ENCODE data around the gene RFX8. TPM values are rescaled to one million over a fixed set of nuclear protein-coding genes. Genes with fewer than 3 reads are reported as not detected.

RFX8 gene
- total RNA-seq, 4 donors from 2014 or later, result 1.4 to 6.9 (median 3.9) TPM

- no peak for DNase-seq (ENCODE audit: low spot score in 2 of 2)
- peaks cover 0 to 22% (median 4%) of the 10 kb centered on the region in 4 donors for H3K4me1 ChIP-seq
- 83 to 85% methylated on average over 5 of the region's 5 CpGs for WGBS, 2 donors
- TF ChIP-seq CTCF (IDR thresholded peaks at IDR 0.05), result no peak
- no peaks in the 10 kb centered on the region for H3K27me3 ChIP-seq
- H3K27ac ChIP-seq, result no peak overlapping the region
- no peak overlapping the region for H3K4me3 ChIP-seq
- H3K36me3 ChIP-seq, result no peaks in the 10 kb centered on the region
- H3K9me3 ChIP-seq, result no peaks in the 10 kb centered on the region
Observed at GRCh38 chr2:101502095-101502494, 27.2 kb upstream of the RFX8 start.

DNA sequence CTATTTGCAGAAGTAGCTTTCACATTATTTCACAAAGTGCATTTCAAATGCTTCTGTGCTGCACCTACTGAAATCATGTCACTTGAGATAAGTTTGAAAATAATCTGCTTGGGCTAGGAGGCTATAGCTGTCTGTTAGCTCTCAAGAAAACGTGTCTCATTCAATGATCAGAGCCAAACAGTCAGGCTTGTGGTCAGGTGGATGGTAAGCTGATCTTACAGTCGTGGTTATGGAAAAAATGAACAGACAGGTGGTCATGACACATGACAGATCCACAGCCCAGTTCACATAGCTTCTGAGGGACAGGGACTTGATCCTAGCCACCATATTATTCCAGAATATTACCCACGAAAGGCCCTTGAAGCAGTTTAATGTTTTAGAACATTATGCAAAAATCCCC, 26.5 kb upstream of the RFX8 start:
- Histone ChIP-seq H3K9me3 (no peaks in the 10 kb centered on the region), H3K27me3 (no peaks in the 10 kb centered on the region), H3K4me3 (no peak overlapping the region), H3K36me3 (no peaks in the 10 kb centered on the region), H3K4me1 (peaks cover 0 to 22% (median 4%) of the 10 kb centered on the region in 4 donors), H3K27ac (peak overlapping the region in 1 of 4 donors; percentile 28)
- DNase-seq (ENCODE audit: low spot score in 2 of 2), result no peak
- TF ChIP-seq CTCF (IDR thresholded peaks at IDR 0.05) (no peak), EP300 (IDR thresholded peaks at IDR 0.05) (no peak), POLR2A (IDR thresholded peaks at IDR 0.05) (no peak)
- 47 to 56% methylated on average over 3 of the region's 3 CpGs for WGBS, 2 donors

- Histone ChIP-seq H3K27ac (no peak overlapping the region), H3K36me3 (no peaks in the 10 kb centered on the region), H3K27me3 (no peaks in the 10 kb centered on the region), H3K4me3 (no peak overlapping the region), H3K4me1 (peaks cover 0 to 22% (median 4%) of the 10 kb centered on the region in 4 donors), H3K9me3 (no peaks in the 10 kb centered on the region)
- 41 to 43% methylated on average over 5 of the region's 5 CpGs for WGBS, 2 donors
- DNase-seq (ENCODE audit: low spot score in 2 of 2), result no peak
- TF ChIP-seq CTCF (IDR thresholded peaks at IDR 0.05) (no peak), POLR2A (IDR thresholded peaks at IDR 0.05) (no peak), EP300 (IDR thresholded peaks at IDR 0.05) (no peak)
Observed at GRCh38 chr2:101500860-101501259, 25.9 kb upstream of the RFX8 start.

GRCh38 chr2:101500180-101500579, 25.3 kb upstream of the RFX8 start:
- Histone ChIP-seq H3K4me1 (peaks cover 0 to 22% (median 4%) of the 10 kb centered on the region in 4 donors), H3K9me3 (no peaks in the 10 kb centered on the region), H3K27me3 (no peaks in the 10 kb centered on the region), H3K27ac (no peak overlapping the region), H3K4me3 (no peak overlapping the region), H3K36me3 (no peaks in the 10 kb centered on the region)
- TF ChIP-seq CTCF (IDR thresholded peaks at IDR 0.05) (no peak), EP300 (IDR thresholded peaks at IDR 0.05) (no peak), POLR2A (IDR thresholded peaks at IDR 0.05) (no peak)
- DNase-seq (ENCODE audit: low spot score in 2 of 2), result no peak
- 20 to 25% methylated on average over 2 of the region's 2 CpGs for WGBS, 2 donors

- Histone ChIP-seq H3K4me3 (no peak overlapping the region), H3K27me3 (no peaks in the 10 kb centered on the region), H3K9me3 (no peaks in the 10 kb centered on the region), H3K36me3 (no peaks in the 10 kb centered on the region), H3K27ac (no peak overlapping the region), H3K4me1 (peaks cover 0 to 14% (median under 1%) of the 10 kb centered on the region in 4 donors)
- WGBS, 2 donors, result 79 to 84% methylated on average over 4 of the region's 4 CpGs
- no peak for DNase-seq (ENCODE audit: low spot score in 2 of 2)
- TF ChIP-seq CTCF (IDR thresholded peaks at IDR 0.05) (no peak), EP300 (IDR thresholded peaks at IDR 0.05) (no peak), POLR2A (IDR thresholded peaks at IDR 0.05) (no peak)
Observed at GRCh38 chr2:101496279-101496678, 21.4 kb upstream of the RFX8 start.

All from tibial nerve (tissue), 4 donors.